T-helper 2 cell treated with Interferon-gamma antibody and Interleukin-4, amounts not matched to agents 5 μg/mL and 100 μg/mL, for 36 hours (primary cell): ENCODE measurements around the gene ADAMTS2.
A peak's percentile ranks its signal among the peaks of the same experiment; 100 is the strongest.

ENCODE experiments used
- DNase-seq: peaks from one replicate; pipeline ENCODE4 v3.0.0; 2021; ENCODE audit warnings: low spot score
- H3K27ac Mint-ChIP-seq: one replicate; pipeline ENCODE4 v1.8.0; 2021; ENCODE audit warnings: mild to moderate bottlenecking, mixed read lengths
- H3K27me3 Mint-ChIP-seq: one replicate; pipeline ENCODE4 v1.8.0; 2021; ENCODE audit warnings: low read depth, mixed read lengths
- H3K36me3 Mint-ChIP-seq: one replicate; pipeline ENCODE4 v1.8.0; 2021; ENCODE audit warnings: low read depth, mixed read lengths
- H3K4me1 Mint-ChIP-seq: one replicate; pipeline ENCODE4 v1.8.0; 2021; ENCODE audit warnings: low read depth, mixed read lengths
- H3K4me3 Mint-ChIP-seq: one replicate; pipeline ENCODE4 v1.8.0; 2022; ENCODE audit warnings: mild to moderate bottlenecking, moderate library complexity, mixed read lengths
- H3K9me3 Mint-ChIP-seq: one replicate; pipeline ENCODE4 v1.8.0; 2021; ENCODE audit warnings: mixed read lengths

ADAMTS2 gene

DNA sequence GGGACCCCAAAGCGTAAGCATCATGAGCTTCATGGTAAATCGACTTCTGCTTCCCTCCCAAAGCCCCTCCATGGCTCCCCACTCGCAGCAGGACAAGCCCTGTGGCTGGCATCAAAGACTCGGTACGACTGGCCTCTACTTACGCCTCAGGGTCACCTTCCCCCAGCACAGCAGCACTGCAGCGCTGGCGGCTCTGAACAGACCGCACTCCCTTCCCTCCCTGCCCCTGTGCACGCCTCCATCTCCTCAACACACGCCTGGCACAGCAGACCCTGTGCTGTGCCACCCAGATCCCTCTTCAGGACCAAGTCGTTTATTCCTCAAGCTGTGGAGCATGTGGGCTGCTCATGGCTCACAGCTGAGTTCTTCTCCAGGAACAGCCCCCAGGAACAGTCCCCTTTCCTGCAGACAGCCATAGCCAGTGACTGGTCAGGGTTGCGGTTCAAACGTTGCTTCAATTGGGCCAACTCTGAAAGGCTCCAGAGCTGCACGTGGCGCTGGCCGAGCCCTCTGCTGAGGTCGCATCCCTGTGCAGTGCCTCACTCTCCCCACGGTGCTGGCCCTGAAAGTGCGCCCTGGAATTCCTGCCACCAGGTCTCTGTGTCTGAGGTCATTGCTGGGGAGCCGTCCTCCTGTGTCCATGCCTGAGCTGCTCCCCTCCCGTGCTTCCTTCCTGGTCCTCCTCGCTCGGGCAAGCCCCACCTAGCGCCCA lies 197.1 kb downstream of the ADAMTS2 start:
- Mint-ChIP-seq H3K36me3 (no peaks in the 10 kb centered on the region), H3K9me3 (peaks cover 12% of the 10 kb centered on the region), H3K27ac (no peak overlapping the region), H3K4me3 (no peak overlapping the region), H3K27me3 (no peaks in the 10 kb centered on the region), H3K4me1 (peaks cover 5% of the 10 kb centered on the region)
- no peak for DNase-seq

- DNase-seq = peak; percentile 26
- H3K36me3 Mint-ChIP-seq = no peaks in the 10 kb centered on the region
- H3K4me3 Mint-ChIP-seq = no peak overlapping the region
- peaks cover 14% of the 10 kb centered on the region for H3K4me1 Mint-ChIP-seq
- peaks cover 12% of the 10 kb centered on the region for H3K9me3 Mint-ChIP-seq
- no peak overlapping the region for H3K27ac Mint-ChIP-seq
- H3K27me3 Mint-ChIP-seq = no peaks in the 10 kb centered on the region
Measured at GRCh38 chr5:179146277-179146676, 199.0 kb downstream of the ADAMTS2 start.

- DNase-seq = no peak
- Mint-ChIP-seq H3K27me3 (no peaks in the 10 kb centered on the region), H3K27ac (no peak overlapping the region), H3K9me3 (peaks cover 12% of the 10 kb centered on the region), H3K4me3 (no peak overlapping the region), H3K36me3 (no peaks in the 10 kb centered on the region), H3K4me1 (peaks cover 14% of the 10 kb centered on the region)
Measured at GRCh38 chr5:179143446-179143845, 201.8 kb downstream of the ADAMTS2 start.

GRCh38 chr5:179142434-179143198 lies 202.6 kb downstream of the ADAMTS2 start:
- Mint-ChIP-seq H3K4me1 (peaks cover 14% of the 10 kb centered on the region), H3K36me3 (no peaks in the 10 kb centered on the region), H3K4me3 (no peak overlapping the region), H3K9me3 (peaks cover 11% of the 10 kb centered on the region), H3K27ac (peak overlapping the region; percentile 2), H3K27me3 (no peaks in the 10 kb centered on the region)
- DNase-seq = peak; percentile 32

DNA sequence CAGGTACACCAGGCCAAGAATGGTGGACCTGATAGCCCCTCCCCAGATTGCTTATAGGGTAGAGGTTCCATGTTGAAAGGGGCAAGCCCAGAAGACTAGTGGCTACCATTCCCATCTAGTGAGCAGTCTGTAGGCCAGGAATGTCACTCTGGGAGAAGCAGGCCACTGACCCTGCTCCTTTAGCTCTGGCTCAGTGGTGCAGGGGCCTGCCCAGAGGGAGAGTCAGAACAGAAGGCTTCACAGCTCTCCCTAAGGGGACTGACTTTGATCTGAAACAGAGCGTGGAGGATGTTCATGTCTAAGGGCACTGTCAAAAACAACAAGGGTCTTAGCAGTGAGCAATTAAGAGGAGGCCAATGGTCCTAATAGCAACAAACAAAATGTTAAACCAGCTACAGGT lies 203.4 kb downstream of the ADAMTS2 start:
- no peak overlapping the region for H3K27ac Mint-ChIP-seq
- DNase-seq = no peak
- no peaks in the 10 kb centered on the region for H3K36me3 Mint-ChIP-seq
- H3K27me3 Mint-ChIP-seq = no peaks in the 10 kb centered on the region
- peaks cover 14% of the 10 kb centered on the region for H3K4me1 Mint-ChIP-seq
- H3K4me3 Mint-ChIP-seq = no peak overlapping the region
- H3K9me3 Mint-ChIP-seq = peaks cover 7% of the 10 kb centered on the region

DNA sequence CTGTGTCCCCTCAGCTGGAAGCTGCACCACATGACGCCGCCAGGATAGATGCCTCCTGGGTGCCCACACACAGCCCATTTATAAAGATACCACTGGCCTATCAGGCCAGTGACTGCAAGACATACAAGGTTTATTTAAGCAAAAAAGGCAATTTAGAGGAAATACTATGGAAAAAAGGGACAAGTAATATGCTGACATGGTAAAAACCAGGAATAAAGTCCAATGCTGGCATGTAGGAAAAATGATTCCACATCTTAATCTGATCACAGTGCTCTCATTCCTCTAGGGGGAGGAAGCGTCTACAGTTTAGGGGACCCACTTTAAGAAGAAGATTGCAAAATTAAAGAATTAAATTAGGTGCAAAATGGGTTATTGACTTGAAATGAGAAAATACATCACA lies 205.0 kb downstream of the ADAMTS2 start:
- H3K9me3 Mint-ChIP-seq = peaks cover 7% of the 10 kb centered on the region
- no peaks in the 10 kb centered on the region for H3K27me3 Mint-ChIP-seq
- H3K36me3 Mint-ChIP-seq = no peaks in the 10 kb centered on the region
- H3K4me3 Mint-ChIP-seq = no peak overlapping the region
- no peak overlapping the region for H3K27ac Mint-ChIP-seq
- peaks cover 9% of the 10 kb centered on the region for H3K4me1 Mint-ChIP-seq
- DNase-seq = no peak

DNA sequence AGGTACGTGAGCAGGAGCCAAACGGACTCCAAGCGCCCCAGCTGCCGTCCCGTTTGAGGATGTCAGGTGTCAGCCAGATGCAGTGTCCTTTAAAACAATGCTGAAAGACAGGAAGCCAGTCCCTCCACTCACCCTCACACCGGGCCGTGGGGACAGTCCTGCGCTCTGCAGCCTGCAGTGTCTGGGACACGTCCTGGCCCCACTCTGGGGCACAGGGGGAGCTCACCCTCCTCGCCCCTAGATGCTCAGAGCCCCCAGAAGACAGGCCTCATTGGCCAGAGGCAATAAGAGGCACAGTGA lies 205.4 kb downstream of the ADAMTS2 start:
- DNase-seq = no peak
- no peaks in the 10 kb centered on the region for H3K36me3 Mint-ChIP-seq

GRCh38 chr5:179139111-179139935 lies 205.9 kb downstream of the ADAMTS2 start:
- Mint-ChIP-seq H3K36me3 (no peaks in the 10 kb centered on the region), H3K4me1 (peaks cover 9% of the 10 kb centered on the region), H3K27ac (no peak overlapping the region), H3K4me3 (no peak overlapping the region), H3K27me3 (no peaks in the 10 kb centered on the region), H3K9me3 (peaks cover 3% of the 10 kb centered on the region)
- DNase-seq = no peak

More for the DNA sequence above, 205.4 kb downstream of the ADAMTS2 start:
- peaks cover 7% of the 10 kb centered on the region for H3K9me3 Mint-ChIP-seq
- peaks cover 9% of the 10 kb centered on the region for H3K4me1 Mint-ChIP-seq
- H3K27ac Mint-ChIP-seq = no peak overlapping the region
- no peaks in the 10 kb centered on the region for H3K27me3 Mint-ChIP-seq
- no peak overlapping the region for H3K4me3 Mint-ChIP-seq

GRCh38 chr5:179138568-179138925 lies 206.7 kb downstream of the ADAMTS2 start:
- no peak overlapping the region for H3K27ac Mint-ChIP-seq
- H3K27me3 Mint-ChIP-seq = no peaks in the 10 kb centered on the region
- H3K9me3 Mint-ChIP-seq = peaks cover 4% of the 10 kb centered on the region
- no peak overlapping the region for H3K4me3 Mint-ChIP-seq
- DNase-seq = no peak
- peaks cover 9% of the 10 kb centered on the region for H3K4me1 Mint-ChIP-seq
- no peaks in the 10 kb centered on the region for H3K36me3 Mint-ChIP-seq

DNA sequence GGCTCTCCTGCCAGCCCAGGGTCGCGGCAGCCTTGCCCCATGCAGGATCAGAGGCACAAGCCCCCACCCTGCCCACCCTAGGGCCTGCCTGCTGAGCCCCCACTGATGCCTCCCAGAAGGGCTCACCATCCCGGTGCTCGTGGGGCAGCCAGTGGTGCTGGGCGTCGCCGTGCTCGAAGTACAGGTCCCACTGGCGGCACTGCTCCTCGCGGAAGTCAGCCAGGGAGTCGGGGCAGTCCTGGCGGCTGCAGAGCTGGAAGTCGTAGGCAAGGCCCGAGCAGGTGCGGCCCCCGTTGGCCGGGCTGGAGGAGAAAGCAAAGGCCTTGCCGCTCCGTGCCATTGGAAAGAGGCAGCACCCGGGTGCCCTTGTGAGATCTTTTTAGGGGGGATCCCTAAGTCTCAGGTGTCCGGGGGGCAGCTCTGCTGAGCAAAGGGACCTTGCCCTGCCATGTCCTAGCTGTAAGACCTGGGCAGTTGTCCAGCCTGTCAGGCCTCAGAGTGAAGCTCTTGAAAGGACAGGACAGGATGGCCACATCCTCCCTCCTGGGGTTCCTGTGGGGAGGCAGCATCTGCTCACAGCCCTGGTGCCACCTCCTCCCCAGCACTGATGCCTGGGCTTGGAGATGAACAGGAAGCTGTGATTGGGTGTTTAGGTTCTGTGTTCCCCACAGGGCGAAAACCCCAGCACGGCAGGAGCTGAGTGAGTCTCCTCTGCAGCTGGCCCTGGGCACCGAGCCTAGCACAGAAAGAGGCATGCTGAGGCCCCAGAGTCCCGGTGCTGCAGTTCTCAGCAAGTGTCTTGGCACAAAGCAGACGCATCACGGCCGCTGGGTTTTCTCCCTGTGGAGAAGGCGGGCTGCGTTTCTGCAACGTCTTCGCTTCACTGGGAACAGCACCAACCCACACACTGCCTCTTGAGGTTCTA lies 207.4 kb downstream of the ADAMTS2 start:
- Mint-ChIP-seq H3K27me3 (no peaks in the 10 kb centered on the region), H3K27ac (no peak overlapping the region), H3K36me3 (no peaks in the 10 kb centered on the region), H3K9me3 (peaks cover 5% of the 10 kb centered on the region), H3K4me3 (no peak overlapping the region), H3K4me1 (peaks cover 7% of the 10 kb centered on the region)
- DNase-seq = no peak

- no peak for DNase-seq
- H3K4me1 Mint-ChIP-seq = no peaks in the 10 kb centered on the region
- no peak overlapping the region for H3K27ac Mint-ChIP-seq
- peaks cover 8% of the 10 kb centered on the region for H3K9me3 Mint-ChIP-seq
- no peak overlapping the region for H3K4me3 Mint-ChIP-seq
- H3K27me3 Mint-ChIP-seq = no peaks in the 10 kb centered on the region
- no peaks in the 10 kb centered on the region for H3K36me3 Mint-ChIP-seq
Measured at GRCh38 chr5:179137016-179137642, 208.1 kb downstream of the ADAMTS2 start.

DNA sequence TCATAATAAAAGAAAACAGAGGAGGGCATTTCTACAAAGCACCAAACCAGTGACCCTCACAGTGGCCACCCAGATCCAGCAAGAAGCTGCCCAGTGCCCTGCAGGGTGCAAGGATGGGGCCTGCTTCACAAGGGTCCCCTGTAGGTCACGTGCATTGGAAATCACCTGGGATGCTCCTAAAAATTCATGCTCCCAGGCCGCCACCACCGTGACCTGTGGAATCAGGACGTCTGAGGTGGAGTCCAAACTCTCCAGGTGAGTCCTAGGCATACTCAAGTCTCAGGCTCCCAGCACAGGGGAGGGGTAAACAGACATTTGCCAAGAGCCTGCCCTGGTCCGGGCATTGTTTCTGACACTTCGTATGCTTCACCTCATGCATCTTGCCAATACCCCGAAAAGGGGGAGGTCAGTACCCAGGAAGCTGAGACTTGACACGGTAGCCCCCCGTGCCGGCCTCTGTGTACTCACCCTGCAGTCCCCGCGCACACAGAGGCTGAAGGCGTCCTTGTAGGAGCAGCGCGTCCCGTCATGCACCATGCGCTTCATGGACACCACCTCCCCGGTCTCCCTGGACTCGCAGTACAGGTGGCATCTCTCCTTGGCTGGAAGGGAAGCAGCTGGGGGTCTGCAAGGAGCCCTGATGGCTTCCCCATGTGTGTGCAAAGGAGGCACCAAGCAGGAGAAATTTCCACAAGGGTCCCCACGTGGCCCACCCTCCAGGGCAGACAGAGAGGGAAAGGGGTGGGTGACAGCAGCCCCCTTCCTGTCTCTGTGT lies 209.6 kb downstream of the ADAMTS2 start:
- no peak overlapping the region for H3K27ac Mint-ChIP-seq
- H3K4me3 Mint-ChIP-seq = no peak overlapping the region
- H3K9me3 Mint-ChIP-seq = peaks cover 8% of the 10 kb centered on the region
- H3K27me3 Mint-ChIP-seq = no peaks in the 10 kb centered on the region
- H3K4me1 Mint-ChIP-seq = no peaks in the 10 kb centered on the region
- no peaks in the 10 kb centered on the region for H3K36me3 Mint-ChIP-seq
- no peak for DNase-seq
